Testis (tissue), 3 donors: ENCODE data around the gene CA9. TPM values are rescaled to one million over a fixed set of nuclear protein-coding genes. Genes with fewer than 3 reads are reported as not detected.

ENCODE experiments used
- DNase-seq: peaks from one replicate; pipeline ENCODE4 v3.0.0-alpha.2; 2019
- H3K27ac ChIP-seq, 2 donors: fragments of 200-600 bp; sonication (generic); one replicate each; pipeline ENCODE4 v1.5.1; 2019
- H3K27me3 ChIP-seq: fragments of 200-600 bp; sonication (generic); one replicate; pipeline ENCODE4 v1.5.1; 2019
- H3K36me3 ChIP-seq: fragments of 200-600 bp; sonication (generic); one replicate; pipeline ENCODE4 v1.5.1; 2017; ENCODE audit warnings: low read depth; ENCODE audit errors: missing control alignments
- H3K4me1 ChIP-seq: fragments of 200-600 bp; sonication (generic); one replicate; pipeline ENCODE4 v1.5.1; 2019
- H3K4me3 ChIP-seq, 2 donors: fragments of 200-600 bp; sonication (generic); one replicate each; pipeline ENCODE4 v1.5.1; 2017 to 2019
- H3K9me3 ChIP-seq: fragments of 200-600 bp; sonication (generic); one replicate; pipeline ENCODE4 v1.5.1; 2017
- CTCF ChIP-seq, 3 experiments: fragments of 450-650 bp in 2 of 3; fragments of 200-600 bp in 1 of 3; sonication (generic) in 1 of 3; IDR thresholded peaks; one replicate each; pipeline ENCODE4 v1.5.1; 2016 to 2019; ENCODE audit warnings: antibody characterized with exemption in 3 of 3, mild to moderate bottlenecking in 2 of 3, moderate library complexity in 1 of 3
- POLR2A ChIP-seq: fragments of 450-650 bp; IDR thresholded peaks from one replicate; pipeline ENCODE4 v1.6.1; 2017; ENCODE audit warnings: antibody characterized with exemption, mild to moderate bottlenecking, moderate library complexity
- whole genome bisulfite sequencing, 2 donors: methylation state at CpG; one replicate each; pipeline ENCODE4 v1.1.5; 2018; 5-methylcytosine and 5-hydroxymethylcytosine counted together
- intact Hi-C: fragments of 100-400 bp; cut with DNase I; formaldehyde crosslinking; loops from one replicate; pipeline ENCODE4 v1.15.1; 2023; ENCODE audit warnings: low total_unique reads
- polyA plus RNA-seq: library from polyadenylated mRNA; stranded (reverse); fragments of 350-450 nt; fragmentation: Illumina TruSeq; extraction: RNeasy Lipid Tissue Mini Kit (QIAGEN cat#74804); gene quantifications from one replicate; pipeline ENCODE4 v1.2.3, GENCODE V29; 2014; ENCODE audit warnings: low read depth, low replicate concordance; ENCODE audit not compliant: insufficient read depth
- total RNA-seq, 2 donors: library from RNA; depleted of rRNA; stranded (reverse); fragments of >200 nt; gene quantifications; one replicate each; pipeline ENCODE4 v1.2.3, GENCODE V29; 2016

CA9 gene
- total and polyA plus RNA-seq, 3 donors from 2014 or later, result 11.0 to 50.5 (median 36.8) TPM

DNA sequence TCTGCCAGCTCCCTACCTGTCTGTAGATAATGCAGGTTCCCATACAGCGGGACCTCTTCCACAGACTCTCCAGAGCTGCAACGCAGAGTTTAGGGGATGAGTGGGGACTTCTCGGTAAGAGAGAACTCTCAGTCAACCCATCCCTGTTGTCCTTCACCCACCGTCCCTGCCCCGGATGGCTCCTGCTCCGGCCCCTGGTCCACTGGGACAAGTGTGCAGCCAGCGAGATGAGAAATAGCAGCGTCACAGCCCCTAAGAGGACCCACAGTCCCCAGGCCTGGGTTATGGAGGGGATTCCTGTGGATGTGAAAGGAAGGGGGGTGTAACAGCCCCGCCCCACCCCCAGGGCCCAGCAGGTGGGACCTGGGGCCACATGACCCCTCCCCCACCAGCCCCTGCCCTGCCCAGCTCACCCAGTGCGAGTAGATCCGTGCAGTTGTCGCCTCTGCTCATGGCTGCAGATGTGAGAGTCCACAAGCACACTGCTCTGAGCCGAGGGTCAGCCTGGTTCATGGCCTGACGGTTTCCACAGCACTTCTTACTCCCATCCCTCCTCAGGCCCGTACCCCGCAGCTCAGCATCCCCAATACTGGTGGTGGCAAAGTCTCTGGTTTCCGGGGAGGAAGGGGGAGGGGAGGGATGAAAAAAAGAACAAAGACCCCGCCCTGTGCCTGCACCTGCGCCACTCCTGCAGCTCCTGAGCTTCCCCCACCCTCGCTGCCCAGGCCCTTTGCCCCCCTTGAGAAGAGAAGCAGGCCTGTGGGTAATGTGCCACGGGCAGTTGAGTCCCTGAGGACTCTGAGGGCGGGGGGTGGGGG, 23.2 kb upstream of the CA9 start, which contains the start of gene SIT1:
SIT1 (minus strand) TSS at position 591 of the 818 bp plus-strand sequence; CDS start at position 513, 78 bp downstream.
- TF ChIP-seq CTCF (IDR thresholded peaks at IDR 0.05) (no peak), POLR2A (no peak)
- no peak for DNase-seq
- intact Hi-C loops, result no loop called here
- Histone ChIP-seq H3K36me3 (no peaks in the 10 kb centered on the region), H3K4me1 (peaks cover 4% of the 10 kb centered on the region), H3K27me3 (no peaks in the 10 kb centered on the region), H3K27ac (no peak within 1 kb of the TSS), H3K4me3 (no peak within 1 kb of the TSS), H3K9me3 (no peaks in the 10 kb centered on the region)
- 77 to 78% methylated on average over 16 to 22 of the region's 22 CpGs for WGBS, 2 donors

DNA sequence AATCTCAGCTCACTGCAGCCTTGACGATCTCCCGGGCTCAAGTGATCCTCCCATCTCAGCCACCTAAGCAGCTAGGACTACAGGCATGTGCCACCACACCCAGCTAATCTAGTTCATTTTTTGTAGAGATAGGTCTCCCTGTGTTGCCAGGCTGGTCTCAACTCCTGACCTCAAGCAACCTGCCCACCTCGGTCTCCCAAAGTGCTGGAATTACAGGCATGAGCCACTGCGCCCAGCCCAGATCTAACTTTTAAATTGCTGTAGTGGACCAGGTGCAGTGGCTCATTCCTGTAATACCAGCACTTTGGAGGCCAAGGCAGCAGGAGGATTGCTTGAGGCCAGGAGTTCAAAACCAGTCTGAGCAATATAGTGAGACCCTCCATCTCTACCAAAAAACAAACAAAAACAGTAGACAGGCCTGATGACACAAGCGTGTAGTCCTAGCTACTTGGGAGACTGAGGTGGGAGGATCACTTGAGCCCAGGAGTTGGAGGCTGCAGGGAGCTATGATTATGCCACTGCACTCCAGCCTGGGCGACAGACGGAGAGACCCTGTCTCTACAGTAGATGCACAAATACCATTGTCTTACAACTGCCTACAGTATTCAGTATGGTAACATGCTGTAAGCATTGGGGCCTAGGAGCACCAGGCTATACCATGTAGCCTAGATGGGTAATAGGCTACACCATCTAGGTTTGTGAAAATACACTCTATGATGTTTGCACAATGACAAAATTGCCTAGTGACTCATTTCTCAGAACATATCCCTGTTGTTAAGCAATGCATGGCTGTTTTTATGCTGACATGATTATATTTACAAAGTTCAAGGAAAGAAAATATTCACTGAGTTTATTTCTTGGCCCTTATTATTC, 21.5 kb upstream of the CA9 start:
- no peak overlapping the region for H3K4me3 ChIP-seq
- TF ChIP-seq POLR2A (no peak), CTCF (IDR thresholded peaks at IDR 0.05) (no peak)
- H3K27ac ChIP-seq, result no peak overlapping the region
- DNase-seq, result peak; percentile 4
- 79 to 84% methylated on average over 7 of the region's 7 CpGs for WGBS, 2 donors
- H3K36me3 ChIP-seq, result no peaks in the 10 kb centered on the region
- intact Hi-C loops, result no loop called here
- no peaks in the 10 kb centered on the region for H3K27me3 ChIP-seq
- no peaks in the 10 kb centered on the region for H3K9me3 ChIP-seq
- H3K4me1 ChIP-seq, result peaks cover 2% of the 10 kb centered on the region

- no peak overlapping the region for H3K4me3 ChIP-seq
- TF ChIP-seq CTCF (IDR thresholded peaks at IDR 0.05) (no peak), POLR2A (no peak)
- H3K27me3 ChIP-seq, result no peaks in the 10 kb centered on the region
- DNase-seq, result peak; percentile 13
- no peaks in the 10 kb centered on the region for H3K4me1 ChIP-seq
- 93 to 94% methylated on average over 8 of the region's 8 CpGs for WGBS, 2 donors
- H3K27ac ChIP-seq, result no peak overlapping the region
- intact Hi-C loops, result no loop called here
- H3K9me3 ChIP-seq, result no peaks in the 10 kb centered on the region
- H3K36me3 ChIP-seq, result no peaks in the 10 kb centered on the region
Observed at GRCh38 chr9:35652829-35653209, 20.9 kb upstream of the CA9 start.

DNA sequence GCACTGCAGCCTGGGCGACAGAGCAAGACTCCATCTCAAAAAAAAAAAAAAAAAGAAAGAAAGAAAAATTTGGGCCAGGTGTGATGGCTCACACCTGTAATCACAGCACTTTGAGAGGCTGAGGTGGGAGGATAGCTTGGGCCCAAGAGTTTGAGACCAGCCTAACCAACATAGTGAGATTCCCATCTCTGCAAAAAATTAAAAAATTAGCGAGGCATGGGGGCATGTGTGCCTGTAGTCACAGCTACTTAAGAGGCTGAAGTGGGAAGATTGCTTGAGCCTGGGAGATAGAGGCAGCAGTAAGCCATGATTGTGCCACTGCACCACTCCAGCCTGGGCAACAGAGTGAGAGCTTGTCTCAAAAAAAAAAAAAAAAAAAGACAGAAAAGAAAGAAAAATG, 20.1 kb upstream of the CA9 start:
- WGBS, 2 donors, result 86 to 91% methylated on average over 2 of the region's 2 CpGs
- H3K4me3 ChIP-seq, result no peak overlapping the region
- H3K36me3 ChIP-seq, result no peaks in the 10 kb centered on the region
- no peaks in the 10 kb centered on the region for H3K9me3 ChIP-seq
- intact Hi-C loops, result no loop called here
- peak; percentile 2 for DNase-seq
- no peaks in the 10 kb centered on the region for H3K27me3 ChIP-seq
- no peak for TF ChIP-seq CTCF (IDR thresholded peaks at IDR 0.05)
- TF ChIP-seq POLR2A, result no peak
- no peak overlapping the region for H3K27ac ChIP-seq
- H3K4me1 ChIP-seq, result no peaks in the 10 kb centered on the region
